CD4-positive, CD25-positive, alpha-beta regulatory T cell (primary cell): ENCODE measurements around the gene TP73. TPM values are rescaled to one million over a fixed set of nuclear protein-coding genes. Genes with fewer than 3 reads are reported as not detected.

Source experiments
- ATAC-seq, 2 donors: fragments of 150-1000 bp; cut with Tn5 transposase; one replicate each; pipeline ENCODE4 v1.10.0; 2021; ENCODE audit warnings: low read depth in 2 of 2, moderate number of reproducible peaks in 2 of 2, moderate library complexity in 1 of 2
- DNase-seq, 3 donors: peaks; one replicate each; pipeline versions ENCODE4 v3.0.0 to v3.0.0-alpha.2; 2012 to 2022; ENCODE audit warnings: mixed read lengths in 1 of 3
- H3K27ac ChIP-seq: one replicate; pipeline ENCODE4 v1.7.0; 2013; ENCODE audit warnings: mild to moderate bottlenecking, low read length; ENCODE audit not compliant: insufficient read depth, poor library complexity, severe bottlenecking
- H3K27me3 ChIP-seq: one replicate; pipeline ENCODE4 v1.7.0; 2013; ENCODE audit warnings: low read length; ENCODE audit not compliant: control insufficient read depth, insufficient read depth
- H3K36me3 ChIP-seq: one replicate; pipeline ENCODE4 v1.7.0; 2013; ENCODE audit warnings: mild to moderate bottlenecking, low read length, moderate library complexity; ENCODE audit not compliant: control insufficient read depth, insufficient read depth
- H3K4me1 ChIP-seq: 2 replicates; pipeline ENCODE4 v1.7.0; 2013; ENCODE audit warnings: mild to moderate bottlenecking, low read length; ENCODE audit not compliant: insufficient read depth, control insufficient read depth, poor library complexity, severe bottlenecking
- H3K4me3 ChIP-seq: one replicate; pipeline ENCODE4 v1.7.0; 2013; ENCODE audit warnings: low read depth, mild to moderate bottlenecking, low read length, moderate library complexity
- H3K9me3 ChIP-seq, 2 experiments: 1 replicate in 1 of 2; 2 replicates in 1 of 2; pipeline ENCODE4 v1.7.0; 2013; ENCODE audit warnings: low read length in 2 of 2, mild to moderate bottlenecking in 1 of 2, moderate library complexity in 1 of 2; ENCODE audit not compliant: control insufficient read depth in 2 of 2
- H3K27ac Mint-ChIP-seq, 3 donors: one replicate each; pipeline ENCODE4 v1.8.0; 2020 to 2022; ENCODE audit warnings: mild to moderate bottlenecking in 3 of 3, mixed read lengths in 3 of 3, moderate library complexity in 2 of 3
- H3K27me3 Mint-ChIP-seq: one replicate; pipeline ENCODE4 v1.8.0; 2022; ENCODE audit warnings: mild to moderate bottlenecking, mixed read lengths
- H3K36me3 Mint-ChIP-seq: one replicate; pipeline ENCODE4 v1.8.0; 2020; ENCODE audit warnings: mixed read lengths
- H3K4me1 Mint-ChIP-seq, 4 donors: one replicate each; pipeline ENCODE4 v1.8.0; 2020 to 2022; ENCODE audit warnings: mixed read lengths in 4 of 4, mild to moderate bottlenecking in 1 of 4
- H3K4me3 Mint-ChIP-seq, 4 donors: one replicate each; pipeline ENCODE4 v1.8.0; 2020 to 2022; ENCODE audit warnings: mild to moderate bottlenecking in 4 of 4, mixed read lengths in 4 of 4, moderate library complexity in 3 of 4
- H3K9me3 Mint-ChIP-seq, 7 donors: one replicate each; pipeline ENCODE4 v1.8.0; 2020 to 2022; ENCODE audit warnings: mixed read lengths in 7 of 7, mild to moderate bottlenecking in 3 of 7, moderate library complexity in 2 of 7
- polyA plus RNA-seq, 4 donors: library from polyadenylated mRNA; unstranded; fragments of 300-500 nt; fragmentation: Illumina TruSeq; gene quantifications; one replicate each; pipeline ENCODE4 v1.2.3, GENCODE V29; 2021
- total RNA-seq: library from RNA; stranded (reverse); gene quantifications from one replicate; pipeline ENCODE4 v1.2.3, GENCODE V29; 2022

TP73 gene
- total and polyA plus RNA-seq, 5 donors from 2014 or later: 0.08 to 0.12 TPM; not detected in 3

- ATAC-seq (no peak), DNase-seq (no peak)
- Mint-ChIP-seq H3K4me1 (no peaks in the 10 kb centered on the region), H3K9me3 (no peaks in the 10 kb centered on the region), H3K4me3 (no peak overlapping the region), H3K27ac (no peak overlapping the region), H3K27me3 (no peaks in the 10 kb centered on the region), H3K36me3 (peaks cover 29% of the 10 kb centered on the region)
- Histone ChIP-seq H3K27me3 (no peaks in the 10 kb centered on the region), H3K9me3 (no peaks in the 10 kb centered on the region), H3K4me1 (no peaks in the 10 kb centered on the region), H3K27ac (no peak overlapping the region), H3K4me3 (no peak overlapping the region), H3K36me3 (peaks cover 59% of the 10 kb centered on the region)
These were observed 18.8 kb upstream of the TP73 start for GRCh38 chr1:3633344-3634058.

- H3K27me3 Mint-ChIP-seq: no peaks in the 10 kb centered on the region
- peaks cover 33% of the 10 kb centered on the region for H3K36me3 Mint-ChIP-seq
- no peaks in the 10 kb centered on the region for H3K4me1 ChIP-seq
- no peak overlapping the region for H3K4me3 Mint-ChIP-seq
- no peaks in the 10 kb centered on the region for H3K9me3 Mint-ChIP-seq
- no peak overlapping the region for H3K27ac Mint-ChIP-seq
- H3K36me3 ChIP-seq: peaks cover 59% of the 10 kb centered on the region
- H3K4me3 ChIP-seq: no peak overlapping the region
- ATAC-seq (no peak), DNase-seq (no peak)
- no peak overlapping the region for H3K27ac ChIP-seq
- H3K4me1 Mint-ChIP-seq: no peaks in the 10 kb centered on the region
- H3K9me3 ChIP-seq: no peaks in the 10 kb centered on the region
- no peaks in the 10 kb centered on the region for H3K27me3 ChIP-seq
These were observed 18.1 kb upstream of the TP73 start for GRCh38 chr1:3634059-3634800.

GRCh38 chr1:3636080-3636479, 16.2 kb upstream of the TP73 start:
- Mint-ChIP-seq H3K27me3 (no peaks in the 10 kb centered on the region), H3K27ac (no peak overlapping the region), H3K36me3 (peaks cover 25% of the 10 kb centered on the region), H3K4me3 (no peak overlapping the region), H3K9me3 (no peaks in the 10 kb centered on the region), H3K4me1 (no peaks in the 10 kb centered on the region)
- Histone ChIP-seq H3K36me3 (peaks cover 53% of the 10 kb centered on the region), H3K4me1 (no peaks in the 10 kb centered on the region), H3K4me3 (no peak overlapping the region), H3K27ac (no peak overlapping the region), H3K27me3 (no peaks in the 10 kb centered on the region), H3K9me3 (no peaks in the 10 kb centered on the region)
- ATAC-seq (no peak), DNase-seq (no peak)

- Histone ChIP-seq H3K4me3 (no peak overlapping the region), H3K9me3 (no peaks in the 10 kb centered on the region), H3K4me1 (no peaks in the 10 kb centered on the region), H3K27ac (no peak overlapping the region), H3K36me3 (peaks cover 57% of the 10 kb centered on the region), H3K27me3 (no peaks in the 10 kb centered on the region)
- Mint-ChIP-seq H3K27ac (peak overlapping the region in 1 of 3 donors; percentile 38), H3K36me3 (peaks cover 25% of the 10 kb centered on the region), H3K27me3 (no peaks in the 10 kb centered on the region), H3K9me3 (no peaks in the 10 kb centered on the region), H3K4me3 (no peak overlapping the region), H3K4me1 (no peaks in the 10 kb centered on the region)
- ATAC-seq: no peak
- DNase-seq: no peak
These were observed 15.8 kb upstream of the TP73 start for GRCh38 chr1:3636531-3636930.

- H3K36me3 ChIP-seq: peaks cover 57% of the 10 kb centered on the region
- no peak for ATAC-seq
- peaks cover 38% of the 10 kb centered on the region for H3K36me3 Mint-ChIP-seq
These were observed 14.3 kb upstream of the TP73 start for GRCh38 chr1:3638027-3638426.

GRCh38 chr1:3638676-3639075, 13.6 kb upstream of the TP73 start:
- Mint-ChIP-seq H3K4me1 (peaks cover 0 to 2% (median 0%) of the 10 kb centered on the region in 4 donors), H3K36me3 (peaks cover 39% of the 10 kb centered on the region), H3K9me3 (no peaks in the 10 kb centered on the region), H3K4me3 (no peak overlapping the region), H3K27me3 (no peaks in the 10 kb centered on the region), H3K27ac (no peak overlapping the region)
- Histone ChIP-seq H3K9me3 (no peaks in the 10 kb centered on the region), H3K27ac (no peak overlapping the region), H3K4me3 (no peak overlapping the region), H3K4me1 (no peaks in the 10 kb centered on the region), H3K36me3 (peaks cover 58% of the 10 kb centered on the region), H3K27me3 (no peaks in the 10 kb centered on the region)
- no peak for ATAC-seq
- no peak for DNase-seq

More at GRCh38 chr1:3638027-3638426, 14.3 kb upstream of the TP73 start:
- Histone ChIP-seq H3K4me3 (no peak overlapping the region), H3K9me3 (no peaks in the 10 kb centered on the region), H3K27me3 (no peaks in the 10 kb centered on the region), H3K4me1 (no peaks in the 10 kb centered on the region), H3K27ac (no peak overlapping the region)
- Mint-ChIP-seq H3K4me3 (no peak overlapping the region), H3K4me1 (peaks cover 0 to 2% (median 0%) of the 10 kb centered on the region in 4 donors), H3K9me3 (no peaks in the 10 kb centered on the region), H3K27me3 (no peaks in the 10 kb centered on the region), H3K27ac (no peak overlapping the region)
- DNase-seq: no peak

GRCh38 chr1:3639397-3639911, 12.9 kb upstream of the TP73 start:
- H3K27me3 Mint-ChIP-seq: no peaks in the 10 kb centered on the region
- no peak overlapping the region for H3K4me3 ChIP-seq
- DNase-seq: no peak
- H3K9me3 Mint-ChIP-seq: no peaks in the 10 kb centered on the region
- H3K4me1 Mint-ChIP-seq: peaks cover 0 to 2% (median 0%) of the 10 kb centered on the region in 4 donors
- ATAC-seq: no peak
- H3K36me3 ChIP-seq: peaks cover 54% of the 10 kb centered on the region
- H3K27ac Mint-ChIP-seq: no peak overlapping the region
- H3K4me1 ChIP-seq: no peaks in the 10 kb centered on the region
- no peaks in the 10 kb centered on the region for H3K9me3 ChIP-seq
- no peaks in the 10 kb centered on the region for H3K27me3 ChIP-seq
- no peak overlapping the region for H3K27ac ChIP-seq
- H3K4me3 Mint-ChIP-seq: no peak overlapping the region
- peaks cover 40% of the 10 kb centered on the region for H3K36me3 Mint-ChIP-seq
